Hippocampal formation (tissue), 2 donors: ENCODE measurements around the gene CGREF1.
"Not testable (repeated sequence)": the region's sequence is repeated elsewhere in the genome, so short reads cannot be mapped to it uniquely, and the experiment has no call there.

Experiments used
- DNase-seq, 2 donors: peaks; one replicate each; lab custom pipeline; 2025; lab: John Stamatoyannopoulos, UW

Gene CGREF1

DNA sequence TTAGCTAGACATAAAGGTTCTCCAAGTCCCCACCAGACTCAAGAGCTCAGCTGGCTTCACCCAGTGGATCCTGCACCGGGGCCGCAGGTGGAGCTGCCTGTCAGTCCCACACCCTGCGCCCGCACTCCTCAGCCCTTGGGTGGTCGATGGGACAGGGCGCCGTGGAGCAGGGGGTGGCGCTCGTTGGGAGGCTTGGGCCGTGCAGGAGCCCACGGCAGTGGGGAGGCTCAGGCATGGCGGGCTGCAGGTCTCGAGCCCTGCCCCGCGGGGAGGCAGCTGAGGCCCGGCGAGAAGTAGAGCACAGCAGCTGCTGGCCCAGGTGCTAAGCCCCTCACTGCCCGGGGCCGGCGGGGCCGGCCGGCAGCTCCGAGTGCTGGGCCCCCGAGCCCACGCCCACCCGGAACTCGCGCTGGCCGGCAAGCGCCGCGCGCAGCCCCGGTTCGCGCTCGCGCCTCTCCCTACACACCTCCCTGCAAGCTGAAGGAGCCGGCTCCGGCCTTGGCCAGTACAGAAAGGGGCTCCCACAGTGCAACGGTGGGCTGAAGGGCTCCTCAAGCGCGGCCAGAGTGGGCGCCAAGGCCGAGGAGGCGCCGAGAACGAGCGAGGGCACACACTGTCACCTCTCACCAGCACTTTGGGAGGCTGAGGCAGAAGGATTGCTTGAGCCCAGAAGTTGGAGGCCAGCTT is 7.4 kb downstream of the CGREF1 start:
- not testable (repeated sequence) for DNase-seq

GRCh38 chr2:27110603-27111352 is 8.2 kb downstream of the CGREF1 start:
- DNase-seq, result not testable (repeated sequence)

GRCh38 chr2:27109083-27109482 is 9.8 kb downstream of the CGREF1 start:
- no peak for DNase-seq

DNA sequence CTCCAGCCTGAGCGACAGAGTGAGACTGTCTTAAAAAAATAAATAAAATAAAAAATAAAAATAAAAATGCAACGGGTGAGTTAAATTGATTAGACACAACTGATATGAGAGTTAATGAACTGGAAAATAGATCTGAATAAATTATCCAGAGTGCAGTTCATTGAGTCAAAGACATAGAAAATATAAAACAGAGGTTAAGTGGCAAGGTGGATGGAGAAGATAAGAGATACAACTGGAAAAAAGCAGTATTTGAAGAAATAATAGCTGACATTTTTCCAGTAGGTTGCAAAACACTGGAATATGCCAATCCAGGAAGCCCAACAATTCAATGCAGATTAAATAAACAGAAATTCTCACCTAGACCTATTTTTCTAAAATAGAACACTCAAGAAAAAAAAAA is 10.7 kb downstream of the CGREF1 start:
- DNase-seq, result no peak

- DNase-seq, result no peak
Measured at GRCh38 chr2:27105981-27106380, 12.9 kb downstream of the CGREF1 start.

- no peak for DNase-seq
Measured at GRCh38 chr2:27102329-27102728, 16.6 kb downstream of the CGREF1 start.

DNA sequence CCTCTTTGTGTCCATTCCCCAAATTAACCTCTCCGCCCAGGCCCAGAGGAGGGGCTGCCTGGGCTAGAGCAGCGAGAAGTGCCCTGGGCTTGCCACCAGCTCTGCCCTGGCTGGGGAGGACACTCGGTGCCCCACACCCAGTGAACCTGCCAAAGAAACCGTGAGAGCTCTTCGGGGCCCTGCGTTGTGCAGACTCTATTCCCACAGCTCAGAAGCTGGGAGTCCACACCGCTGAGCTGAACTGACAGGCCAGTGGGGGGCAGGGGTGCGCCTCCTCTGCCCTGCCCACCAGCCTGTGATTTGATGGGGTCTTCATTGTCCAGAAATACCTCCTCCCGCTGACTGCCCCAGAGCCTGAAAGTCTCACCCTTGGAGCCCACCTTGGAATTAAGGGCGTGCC is 18.9 kb downstream of the CGREF1 start:
- no peak for DNase-seq

DNA sequence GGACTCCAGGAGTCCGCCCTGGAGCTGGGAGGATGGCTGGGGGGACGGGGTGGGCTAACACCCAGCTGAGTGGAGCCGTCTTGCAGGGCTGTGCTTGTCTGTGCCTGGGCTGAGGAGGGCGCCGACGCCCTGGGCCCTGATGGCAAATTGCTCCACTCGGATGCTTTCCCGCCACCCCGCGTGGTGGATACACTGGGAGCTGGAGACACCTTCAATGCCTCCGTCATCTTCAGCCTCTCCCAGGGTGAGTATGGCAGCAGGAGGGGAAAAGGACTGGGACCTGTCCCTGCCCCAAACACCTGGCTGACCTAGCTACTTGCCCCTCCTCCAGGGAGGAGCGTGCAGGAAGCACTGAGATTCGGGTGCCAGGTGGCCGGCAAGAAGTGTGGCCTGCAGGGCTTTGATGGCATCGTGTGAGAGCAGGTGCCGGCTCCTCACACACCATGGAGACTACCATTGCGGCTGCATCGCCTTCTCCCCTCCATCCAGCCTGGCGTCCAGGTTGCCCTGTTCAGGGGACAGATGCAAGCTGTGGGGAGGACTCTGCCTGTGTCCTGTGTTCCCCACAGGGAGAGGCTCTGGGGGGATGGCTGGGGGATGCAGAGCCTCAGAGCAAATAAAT is 19.5 kb downstream of the CGREF1 start:
- no peak for DNase-seq

DNA sequence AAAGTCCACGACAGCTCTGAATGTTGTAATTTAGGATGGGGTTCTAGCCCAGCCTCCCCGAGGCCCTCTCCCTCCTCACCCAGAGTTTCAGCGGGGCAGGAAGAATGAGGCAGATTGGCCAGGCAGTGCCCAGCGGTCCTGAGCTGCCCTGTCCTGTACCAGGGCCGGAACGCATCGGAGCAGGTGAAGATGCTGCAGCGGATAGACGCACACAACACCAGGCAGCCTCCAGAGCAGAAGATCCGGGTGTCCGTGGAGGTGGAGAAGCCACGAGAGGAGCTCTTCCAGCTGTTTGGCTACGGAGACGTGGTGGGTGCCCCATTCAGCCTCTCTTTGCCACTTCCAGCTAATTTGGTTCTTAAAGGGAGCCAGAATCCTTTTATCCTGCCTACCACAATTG is 21.6 kb downstream of the CGREF1 start:
- no peak for DNase-seq

DNA sequence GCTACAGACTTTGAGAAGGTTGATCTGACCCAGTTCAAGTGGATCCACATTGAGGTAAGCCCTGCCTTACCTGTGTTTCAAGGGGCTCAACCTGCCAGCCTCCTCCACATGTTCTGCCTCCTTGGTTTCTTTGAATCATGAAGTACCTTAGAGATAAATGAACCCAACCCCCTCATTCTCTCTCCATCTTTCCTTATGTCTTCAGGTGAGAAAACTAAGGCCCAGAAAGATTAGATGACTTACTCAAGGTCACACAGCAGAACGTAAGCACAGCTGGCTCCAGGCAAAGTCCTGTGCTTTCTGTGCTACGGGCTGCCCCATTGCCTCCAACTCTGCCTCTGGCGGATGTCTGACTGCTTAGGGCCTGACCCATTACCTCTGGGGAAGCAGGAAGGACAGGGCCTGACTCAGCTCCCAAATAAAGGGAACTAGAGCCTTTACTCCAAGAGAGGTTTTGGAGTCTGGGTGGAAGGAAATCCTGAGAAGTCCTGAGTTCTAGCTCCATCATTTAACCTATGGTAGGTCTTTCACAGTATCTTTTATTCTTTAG is 22.1 kb downstream of the CGREF1 start:
- DNase-seq, result no peak

GRCh38 chr2:27095745-27096651 is 22.9 kb downstream of the CGREF1 start:
- DNase-seq, result peak; percentile 54 to 60

GRCh38 chr2:27095427-27095744 is 23.5 kb downstream of the CGREF1 start:
- no peak for DNase-seq

- no peak for DNase-seq
Measured at GRCh38 chr2:27094353-27094984, 24.5 kb downstream of the CGREF1 start.

GRCh38 chr2:27093430-27094352 is 25.2 kb downstream of the CGREF1 start:
- DNase-seq, result no peak

- DNase-seq, result no peak
Measured at GRCh38 chr2:27092696-27093429, 26.1 kb downstream of the CGREF1 start.

DNA sequence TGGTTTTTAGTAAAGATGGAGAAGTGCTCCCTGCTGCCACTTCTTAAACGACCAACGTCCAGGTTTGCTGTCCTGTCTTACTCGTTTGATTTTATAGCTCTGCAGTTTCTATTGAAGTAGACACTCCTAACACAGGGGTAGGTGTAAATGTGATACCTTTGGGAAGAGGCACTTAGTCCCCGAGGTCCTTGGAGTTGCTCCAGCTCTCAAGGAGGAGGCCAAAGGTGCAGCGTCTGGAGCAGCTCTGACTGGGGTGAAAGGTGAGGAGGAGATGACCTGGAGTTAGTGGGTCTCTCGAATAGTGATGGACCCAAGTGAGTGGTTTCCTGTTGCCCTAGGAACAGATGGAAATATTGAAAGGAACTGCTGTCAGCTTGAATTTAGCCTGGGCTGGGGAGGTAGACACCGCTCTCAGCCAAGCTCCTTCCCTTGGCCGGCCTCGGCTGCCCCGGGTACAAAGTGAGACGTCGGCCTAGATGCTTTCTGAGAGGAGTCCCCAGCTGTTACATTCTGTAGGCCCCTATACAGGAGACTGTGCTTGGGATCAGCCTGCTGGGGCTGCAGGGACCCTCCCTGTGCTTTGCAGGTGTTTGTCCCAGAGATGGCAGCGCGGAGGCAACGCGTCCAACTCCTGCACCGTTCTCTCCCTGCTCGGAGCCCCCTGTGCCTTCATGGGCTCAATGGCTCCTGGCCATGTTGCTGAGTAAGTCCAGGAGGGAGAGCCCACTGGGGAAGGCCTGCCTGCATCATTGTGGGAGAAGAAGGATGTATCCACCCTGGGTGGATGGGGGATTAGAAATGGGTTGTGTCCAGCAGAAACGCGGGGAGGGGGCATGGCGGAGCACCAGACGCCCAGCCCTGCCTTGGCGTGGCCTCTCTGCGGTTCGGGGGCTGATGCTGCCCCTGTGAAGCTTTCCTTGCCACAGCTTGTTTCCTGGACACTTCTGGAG is 26.9 kb downstream of the CGREF1 start:
- no peak for DNase-seq

DNA sequence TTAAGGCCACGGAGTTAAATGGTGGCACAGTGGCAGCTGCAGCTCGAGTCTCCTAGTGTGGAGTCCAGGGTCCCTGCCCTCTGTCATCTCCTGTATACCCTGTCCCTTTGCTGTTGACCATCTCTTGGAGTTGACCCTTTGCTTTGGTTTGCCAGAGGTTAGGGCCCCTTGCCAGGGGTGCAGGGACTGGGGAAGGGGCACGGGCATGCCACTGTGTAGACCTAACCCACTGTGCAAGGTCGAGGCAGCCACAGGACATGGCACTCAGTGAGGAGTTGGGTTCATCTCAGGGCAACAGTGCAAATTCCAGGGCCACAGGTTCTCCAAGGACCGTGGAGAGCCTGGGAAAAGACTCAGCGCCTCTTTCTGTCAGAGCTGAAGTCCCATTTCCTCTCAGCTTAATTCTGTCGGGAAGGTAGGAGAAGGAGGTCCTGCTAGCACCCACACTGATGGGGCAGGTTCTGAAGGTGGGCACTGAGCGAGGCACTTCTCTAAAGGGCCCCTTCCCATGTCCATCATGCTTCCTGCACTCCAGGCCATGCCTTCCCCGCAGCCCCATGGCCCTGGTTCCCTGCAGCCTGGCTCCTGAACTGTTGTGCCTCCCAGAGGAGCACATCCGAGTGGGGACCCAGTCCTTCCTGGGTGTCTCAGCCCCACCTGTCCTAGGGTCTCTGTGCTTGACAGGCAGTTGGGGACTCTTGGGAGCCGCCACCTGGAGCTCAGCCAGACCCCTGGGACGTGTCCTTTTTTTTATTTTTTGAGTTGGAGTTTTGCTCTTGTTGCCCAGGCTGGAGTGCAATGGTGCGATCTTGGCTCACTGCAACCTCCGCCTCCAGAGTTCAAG is 29.6 kb downstream of the CGREF1 start:
- DNase-seq, result no peak

DNA sequence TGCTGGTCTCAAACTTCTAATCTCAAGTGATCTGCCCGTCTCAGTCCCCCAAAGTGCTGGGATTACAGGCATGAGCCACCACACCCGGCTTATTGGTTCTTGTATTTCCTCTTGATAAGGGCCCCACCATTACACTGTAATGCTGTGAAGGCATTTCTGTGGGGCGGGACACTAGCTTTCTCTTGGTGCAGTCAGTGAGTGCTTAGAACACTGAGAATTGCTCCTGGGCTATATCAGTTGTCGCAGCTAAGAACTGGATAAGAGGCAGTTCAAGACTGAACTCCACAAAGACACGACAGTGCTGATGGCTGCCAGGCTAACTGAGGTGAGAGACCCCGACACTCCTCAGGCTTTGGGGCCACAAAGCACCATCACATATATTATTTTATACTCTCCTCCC is 30.3 kb downstream of the CGREF1 start:
- DNase-seq, result no peak
